NCI-H128 (cell line): ENCODE data around the gene RBL2.
"Not testable (repeated sequence)": the region's sequence is repeated elsewhere in the genome, so short reads cannot be mapped to it uniquely, and the experiment has no call there.

Experiments
- DNase-seq: peaks from one replicate; lab custom pipeline; 2025; ENCODE audit not compliant: unreplicated experiment; lab: John Stamatoyannopoulos, UW

RBL2 gene

DNA sequence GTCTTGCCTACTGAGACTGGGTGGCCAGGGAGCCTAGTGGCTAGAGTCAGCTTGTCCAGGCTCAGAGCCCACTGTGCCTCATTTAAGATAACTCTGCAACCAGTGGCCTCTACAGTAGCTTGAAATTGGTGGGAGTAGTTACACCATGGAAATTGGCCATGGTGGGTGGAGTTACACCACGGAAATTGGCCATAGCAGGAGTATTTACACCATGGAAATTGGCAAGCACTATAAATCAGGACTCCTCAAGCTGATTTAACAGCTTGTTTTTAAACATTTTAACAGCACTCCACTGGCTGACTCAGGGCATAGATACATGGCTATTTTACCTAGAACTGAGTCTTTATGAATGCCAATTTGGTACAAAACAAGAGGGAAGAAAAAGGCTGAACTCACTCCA, 96.5 kb downstream of the RBL2 start:
- no peak for DNase-seq

DNA sequence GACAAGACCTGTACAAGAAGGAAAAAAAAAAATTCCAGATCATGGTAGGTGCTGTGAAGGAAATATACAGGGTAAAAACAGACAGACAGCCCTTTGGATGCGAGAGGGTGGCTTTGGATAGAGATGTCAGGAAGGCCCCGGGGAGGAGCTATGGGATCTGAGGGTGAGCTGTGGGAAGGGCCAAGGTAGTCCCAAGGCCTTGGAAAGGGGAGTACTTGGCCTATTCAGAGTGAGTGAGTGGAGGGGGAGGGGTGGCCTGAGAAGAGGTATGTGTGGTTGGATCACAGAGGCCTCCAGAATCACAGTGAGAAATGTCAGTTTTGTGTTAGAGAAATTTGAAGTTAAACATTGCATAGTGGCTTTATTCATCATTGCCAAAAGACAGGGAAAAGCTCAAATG, 99.9 kb downstream of the RBL2 start:
- DNase-seq, result no peak

DNA sequence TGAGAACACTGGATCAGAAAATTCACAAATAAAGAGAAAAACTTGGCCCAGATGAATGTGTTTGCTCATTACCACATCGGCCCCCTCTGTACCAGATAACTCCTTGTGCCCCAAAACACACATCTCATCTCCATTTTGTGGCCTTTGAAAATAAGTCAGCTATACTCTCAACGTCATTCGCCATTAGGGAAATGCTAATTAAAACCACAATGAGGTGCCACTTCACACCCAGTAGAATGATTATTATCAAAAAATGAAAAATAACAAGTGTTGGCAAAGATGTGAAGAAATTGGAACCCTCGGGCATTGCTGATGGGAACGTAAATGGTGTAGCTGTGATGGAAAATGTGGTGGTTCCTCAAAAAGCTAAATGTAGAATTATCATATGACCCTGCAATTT, 103.4 kb downstream of the RBL2 start:
- DNase-seq, result no peak

DNA sequence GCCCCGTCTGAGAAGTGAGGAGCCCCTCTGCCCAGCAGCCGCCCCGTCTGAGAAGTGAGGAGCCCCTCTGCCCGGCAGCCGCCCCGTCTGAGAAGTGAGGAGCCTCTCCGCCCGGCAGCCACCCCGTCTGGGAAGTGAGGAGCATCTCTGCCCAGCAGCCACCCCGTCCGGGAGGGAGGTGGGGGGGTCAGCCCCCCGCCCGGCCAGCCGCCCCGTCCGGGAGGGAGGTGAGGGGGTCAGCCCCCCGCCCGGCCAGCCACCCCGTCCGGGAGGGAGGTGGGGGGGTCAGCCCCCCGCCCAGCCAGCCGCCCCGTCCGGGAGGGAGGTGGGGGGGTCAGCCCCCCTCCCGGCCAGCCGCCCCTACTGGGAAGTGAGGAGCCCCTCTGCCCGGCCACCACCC, 105.1 kb downstream of the RBL2 start:
- not testable (repeated sequence) for DNase-seq

DNA sequence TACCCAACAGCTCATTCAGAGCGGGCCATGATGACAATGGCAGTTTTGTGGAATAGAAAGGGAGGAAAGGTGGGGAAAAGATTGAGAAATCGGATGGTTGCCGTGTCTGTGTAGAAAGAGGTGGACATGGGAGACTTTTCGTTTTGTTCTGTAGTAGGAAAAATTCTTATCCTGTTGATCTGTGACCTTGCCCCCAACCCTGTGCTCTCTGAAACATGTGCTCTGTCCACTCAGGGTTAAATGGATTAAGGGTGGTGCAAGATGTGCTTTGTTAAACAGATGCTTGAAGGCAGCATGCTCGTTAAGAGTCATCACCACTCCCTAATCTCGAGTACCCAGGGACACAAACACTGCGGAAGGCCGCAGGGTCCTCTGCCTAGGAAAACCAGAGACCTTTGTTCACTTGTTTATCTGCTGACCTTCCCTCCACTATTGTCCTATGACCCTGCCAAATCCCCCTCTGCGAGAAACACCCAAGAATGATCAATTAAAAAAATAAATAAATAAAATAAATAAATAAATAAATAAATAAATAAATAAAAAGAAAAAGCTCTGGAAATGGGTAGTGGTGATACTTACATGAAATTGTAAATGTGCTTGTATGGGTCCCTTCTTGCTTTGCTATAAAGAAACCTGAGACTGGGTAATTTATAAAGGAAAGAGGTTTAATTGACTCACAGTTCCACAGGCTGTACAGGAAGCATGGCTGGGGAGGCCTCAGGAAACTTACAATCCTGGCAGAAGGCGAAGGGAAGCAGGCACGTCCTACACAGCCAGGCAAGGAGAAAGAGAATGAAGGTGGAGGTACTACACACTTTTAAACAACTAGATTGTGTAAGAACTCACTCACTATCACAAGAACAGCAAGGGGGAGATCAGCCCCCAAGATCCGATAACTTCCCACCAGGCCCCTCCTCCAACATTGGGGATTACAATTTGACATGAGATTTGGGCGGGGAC, 105.8 kb downstream of the RBL2 start:
- DNase-seq, result not testable (repeated sequence)
